Hepatocyte (in vitro differentiated cells): ENCODE measurements around the gene ADCY2.

Source experiments
- EZH2 ChIP-seq: fragments of 200-600 bp; sonication (generic); IDR thresholded peaks from 2 replicates; pipeline ENCODE4 v1.6.1; 2016; ENCODE audit warnings: antibody characterized with exemption, mild to moderate bottlenecking, borderline replicate concordance
- EZH2phosphoT487 ChIP-seq: fragments of 200-600 bp; sonication (generic); IDR thresholded peaks from one replicate; pipeline ENCODE4 v1.6.1; 2018; ENCODE audit warnings: antibody characterized with exemption, mild to moderate bottlenecking, low read depth, moderate library complexity; ENCODE audit not compliant: unreplicated experiment, severe bottlenecking
- TF ChIP-seq, protein P1 (sequence below): fragments of 200-600 bp; sonication (generic); IDR thresholded peaks from 2 replicates; pipeline ENCODE4 v1.5.1; 2016; ENCODE audit warnings: antibody characterized with exemption, mild to moderate bottlenecking; ENCODE audit not compliant: poor library complexity

DNA sequence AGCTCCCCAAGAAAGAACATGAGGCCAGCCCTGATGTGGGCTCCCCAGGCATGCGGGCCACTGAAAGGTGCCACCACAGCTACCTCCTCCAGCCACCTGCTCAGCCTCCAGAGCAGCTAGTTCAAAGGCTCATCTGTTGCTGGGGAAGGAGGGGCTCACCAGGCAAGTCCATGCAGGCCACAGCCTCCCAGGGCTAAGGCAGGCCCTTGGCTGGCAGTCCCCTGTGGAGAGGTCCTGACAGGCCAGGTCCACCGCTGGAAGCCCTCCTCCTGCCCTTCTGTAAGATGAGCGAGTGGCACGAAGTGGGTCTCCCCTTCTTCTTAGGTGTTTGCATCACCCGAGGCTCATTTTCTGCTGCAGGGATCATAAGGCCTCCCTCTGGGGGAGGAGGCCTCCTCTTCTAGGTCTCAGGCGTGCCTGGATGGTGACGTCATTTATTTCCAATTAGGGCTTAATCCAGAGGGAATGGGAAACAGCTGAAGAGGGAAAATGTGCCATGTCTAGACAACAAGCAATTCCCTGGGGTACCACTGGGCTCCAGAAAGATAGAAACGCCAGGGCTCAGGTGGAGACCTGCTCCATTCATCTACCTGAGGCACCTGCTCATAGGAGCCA is 363.4 kb downstream of the ADCY2 start:
- TF ChIP-seq EZH2 (no peak), EZH2phosphoT487 (no peak)
- TF ChIP-seq, protein P1, sequence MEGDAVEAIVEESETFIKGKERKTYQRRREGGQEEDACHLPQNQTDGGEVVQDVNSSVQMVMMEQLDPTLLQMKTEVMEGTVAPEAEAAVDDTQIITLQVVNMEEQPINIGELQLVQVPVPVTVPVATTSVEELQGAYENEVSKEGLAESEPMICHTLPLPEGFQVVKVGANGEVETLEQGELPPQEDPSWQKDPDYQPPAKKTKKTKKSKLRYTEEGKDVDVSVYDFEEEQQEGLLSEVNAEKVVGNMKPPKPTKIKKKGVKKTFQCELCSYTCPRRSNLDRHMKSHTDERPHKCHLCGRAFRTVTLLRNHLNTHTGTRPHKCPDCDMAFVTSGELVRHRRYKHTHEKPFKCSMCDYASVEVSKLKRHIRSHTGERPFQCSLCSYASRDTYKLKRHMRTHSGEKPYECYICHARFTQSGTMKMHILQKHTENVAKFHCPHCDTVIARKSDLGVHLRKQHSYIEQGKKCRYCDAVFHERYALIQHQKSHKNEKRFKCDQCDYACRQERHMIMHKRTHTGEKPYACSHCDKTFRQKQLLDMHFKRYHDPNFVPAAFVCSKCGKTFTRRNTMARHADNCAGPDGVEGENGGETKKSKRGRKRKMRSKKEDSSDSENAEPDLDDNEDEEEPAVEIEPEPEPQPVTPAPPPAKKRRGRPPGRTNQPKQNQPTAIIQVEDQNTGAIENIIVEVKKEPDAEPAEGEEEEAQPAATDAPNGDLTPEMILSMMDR = no peak
